ENCODE results near the gene CCDC177.

Gene CCDC177

DNA sequence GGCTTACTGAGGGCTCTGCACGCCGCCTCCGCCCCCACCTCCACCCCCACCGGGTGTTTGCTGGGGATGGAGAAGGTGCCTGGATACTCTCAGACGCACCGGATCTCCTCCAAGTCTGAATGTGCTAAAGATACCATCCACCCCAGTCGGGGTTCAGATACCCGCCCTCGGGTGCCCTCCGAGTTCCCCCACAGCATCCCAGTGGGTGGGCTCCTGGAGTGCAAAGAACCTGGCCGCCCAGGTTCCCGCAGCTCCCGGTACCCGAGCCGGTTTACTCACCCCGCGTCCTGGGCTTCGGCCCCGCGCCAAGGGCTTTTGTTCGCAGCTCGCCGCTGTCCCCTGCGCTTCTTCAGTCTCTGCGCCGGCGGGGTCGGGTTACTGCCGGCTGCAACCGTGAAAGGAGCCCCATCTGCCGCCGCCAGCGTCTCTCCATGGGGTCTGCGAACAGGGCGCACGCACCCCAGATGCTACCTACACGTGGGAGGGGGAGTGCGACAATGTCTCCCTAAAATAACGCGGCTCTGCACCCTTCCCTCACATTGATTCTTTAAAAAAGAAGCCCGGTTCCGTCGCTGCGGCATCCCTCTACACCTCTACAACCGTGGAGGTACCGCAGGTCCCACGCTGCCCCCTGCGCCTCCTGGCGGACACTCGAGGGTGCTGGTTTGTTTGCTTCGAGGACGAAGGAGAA lies at the start of gene CCDC177:
TSS of gene CCDC177 (minus strand) at position 609 of the 691 bp plus-strand sequence. CDS start 1,249 bp downstream, outside the sequence.
- DNase-seq, result no peak

DNA sequence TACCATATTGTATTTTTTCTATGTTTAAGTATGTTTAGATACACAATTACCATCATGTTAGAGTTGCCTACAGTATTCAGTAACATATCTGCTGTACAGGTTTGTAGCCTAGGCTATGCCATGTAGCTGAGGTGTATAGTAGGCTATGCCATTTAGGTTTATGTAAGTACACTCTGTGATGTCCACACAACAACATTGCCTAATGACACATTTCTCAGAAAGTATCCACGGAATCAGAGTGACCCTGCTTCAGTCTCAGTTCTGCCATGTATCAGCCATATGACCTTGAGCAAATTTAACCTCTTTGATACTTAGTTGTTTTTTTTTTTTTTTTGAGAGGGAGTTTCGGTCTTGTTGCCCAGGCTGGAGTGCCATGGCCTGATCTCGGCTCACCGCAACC lies 49.5 kb upstream of the CCDC177 start:
- no peak for DNase-seq

DNA sequence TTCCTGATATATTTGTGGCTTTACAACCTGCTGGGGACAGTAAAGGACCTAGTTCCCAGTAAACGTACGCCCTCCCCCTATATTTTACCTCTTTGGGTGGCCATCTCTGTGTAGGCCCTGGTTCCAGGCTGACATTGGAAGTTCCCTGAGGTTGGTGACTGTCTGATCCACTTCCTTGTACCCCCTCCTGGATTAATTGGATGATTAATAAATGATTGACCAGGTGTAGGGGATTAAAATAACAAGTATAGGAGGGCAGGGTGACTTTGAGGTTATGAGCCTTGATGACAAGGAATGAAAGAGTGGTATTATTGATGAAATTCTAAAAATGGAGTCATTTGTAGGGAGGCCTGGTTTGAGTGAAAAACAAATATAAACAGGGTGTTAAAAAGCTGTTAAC lies 46.3 kb upstream of the CCDC177 start:
- no peak for DNase-seq

DNA sequence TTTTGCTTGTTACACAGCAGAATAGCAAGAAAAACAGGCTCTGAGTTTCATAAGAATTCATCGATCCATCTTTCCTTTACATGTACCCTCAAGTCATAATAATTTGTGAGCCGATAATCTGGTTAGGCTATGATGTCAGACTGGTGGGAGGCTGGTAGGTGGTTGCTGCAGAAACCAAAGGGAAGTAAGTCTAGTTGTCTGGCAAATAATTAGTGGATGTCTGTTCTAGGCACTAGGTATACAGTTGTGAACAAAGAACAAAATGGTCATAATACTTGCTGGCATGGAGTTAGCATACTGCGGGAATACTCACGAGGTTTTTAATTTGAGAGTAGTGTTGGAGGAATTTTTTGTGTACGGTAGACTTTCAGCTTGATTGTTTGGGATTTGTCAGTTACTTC lies 45.5 kb upstream of the CCDC177 start:
- peak; percentile 33 to 54 for DNase-seq

DNA sequence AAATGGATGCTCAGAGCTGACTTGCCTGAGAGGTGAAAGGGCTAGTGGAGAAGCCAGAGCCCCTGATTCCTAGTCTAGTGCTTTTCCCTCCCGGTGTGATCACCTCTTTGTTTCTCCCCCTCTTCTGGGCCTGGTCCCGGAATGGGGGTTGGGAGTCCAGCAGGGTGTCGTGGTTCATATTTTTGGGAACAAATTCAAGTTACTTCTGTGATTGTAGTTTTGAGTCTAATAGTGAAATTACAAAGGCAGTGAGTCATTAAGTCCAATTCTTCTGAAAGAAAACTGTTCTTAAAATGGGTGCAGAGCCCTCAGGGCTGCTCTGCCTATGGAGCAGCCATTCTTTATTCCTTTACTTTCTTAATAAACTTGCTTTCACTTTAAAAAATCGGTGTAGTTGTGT lies 44.3 kb upstream of the CCDC177 start:
- DNase-seq, result no peak

- no peak for DNase-seq
These were observed 43.1 kb upstream of the CCDC177 start for GRCh38 chr14:69617796-69618195.

DNA sequence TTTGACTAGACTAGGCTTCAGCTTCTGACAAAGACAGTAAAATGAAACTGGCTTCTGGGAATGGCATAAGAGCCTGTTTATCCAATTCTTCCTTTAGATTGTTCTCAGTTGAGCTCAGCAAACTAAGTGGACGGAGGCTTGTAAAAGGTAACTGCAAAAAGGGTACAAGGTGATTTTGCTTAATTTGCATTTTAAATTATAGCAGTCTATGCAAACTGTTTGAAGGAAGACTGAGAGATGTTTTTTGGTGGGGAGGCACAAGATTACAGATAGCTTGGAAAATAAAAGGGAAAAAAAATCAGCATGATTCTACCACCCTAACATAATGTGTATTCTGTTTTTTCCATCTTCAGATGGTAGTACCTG lies 41.7 kb upstream of the CCDC177 start:
- DNase-seq, result no peak

DNA sequence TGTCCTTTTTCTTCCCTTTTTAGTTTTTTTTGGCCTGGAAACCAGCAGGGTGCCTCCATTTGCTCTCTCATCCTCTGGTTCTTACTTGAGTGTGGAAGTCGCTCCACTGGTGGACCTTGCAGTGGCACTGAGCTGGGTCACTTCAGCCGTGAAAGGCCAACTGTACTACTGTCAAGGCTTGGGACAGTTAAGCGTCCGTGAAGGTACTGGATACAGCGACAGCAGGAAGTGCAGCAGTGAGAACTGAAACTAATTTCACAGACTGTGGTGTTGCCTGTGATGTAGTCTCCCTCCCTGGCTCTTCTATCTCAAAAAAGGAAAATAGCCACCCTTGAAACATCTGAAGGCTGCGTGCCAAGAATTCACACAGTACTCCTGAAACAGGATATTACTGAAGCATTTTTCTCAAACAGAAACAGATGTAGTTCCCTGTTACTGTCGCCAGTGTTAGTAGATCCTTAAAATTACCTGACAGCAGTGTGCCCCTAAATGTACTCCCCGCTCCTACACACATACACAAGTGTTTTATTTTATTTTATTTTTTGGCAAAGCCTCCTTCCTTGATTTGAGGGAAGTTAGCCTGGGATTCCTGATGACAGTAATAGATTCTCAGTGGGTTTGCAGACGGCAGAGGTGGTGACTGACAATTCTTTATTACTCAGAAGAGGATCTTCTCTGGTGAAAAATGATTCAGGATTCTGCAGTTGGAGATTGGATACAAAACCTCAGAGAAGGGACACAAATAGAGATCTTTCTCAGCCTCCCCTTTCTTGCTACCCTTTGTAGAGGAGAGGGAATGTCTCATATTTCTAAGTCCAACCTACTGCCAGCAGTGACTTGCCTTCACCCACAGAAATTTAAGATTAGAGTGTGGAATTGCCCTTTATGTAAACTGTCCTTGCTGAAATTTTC lies 41.1 kb upstream of the CCDC177 start:
- peak; percentile 73 to 77 for DNase-seq

- no peak for DNase-seq
These were observed 40.4 kb upstream of the CCDC177 start for GRCh38 chr14:69615121-69615495.

DNA sequence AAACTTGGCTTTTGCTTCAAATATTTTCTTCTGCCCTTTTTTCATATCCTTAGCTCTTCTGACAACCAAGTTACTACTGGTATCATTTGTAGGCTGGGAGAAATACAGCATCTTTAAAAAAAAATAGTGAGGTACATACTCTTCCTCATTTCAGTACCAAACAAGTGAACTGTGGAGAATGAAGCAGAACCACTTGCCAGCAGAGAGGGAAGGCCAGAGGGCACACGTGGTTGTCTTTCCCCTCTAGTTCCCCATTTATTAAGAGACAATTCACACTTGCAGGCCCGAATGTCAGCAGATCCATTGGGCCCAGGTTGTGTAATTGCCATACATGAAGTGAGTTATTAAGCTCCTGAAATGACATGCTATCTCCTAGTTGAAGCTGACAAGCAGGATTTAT lies 39.9 kb upstream of the CCDC177 start:
- peak; percentile 88 to 93 for DNase-seq

DNA sequence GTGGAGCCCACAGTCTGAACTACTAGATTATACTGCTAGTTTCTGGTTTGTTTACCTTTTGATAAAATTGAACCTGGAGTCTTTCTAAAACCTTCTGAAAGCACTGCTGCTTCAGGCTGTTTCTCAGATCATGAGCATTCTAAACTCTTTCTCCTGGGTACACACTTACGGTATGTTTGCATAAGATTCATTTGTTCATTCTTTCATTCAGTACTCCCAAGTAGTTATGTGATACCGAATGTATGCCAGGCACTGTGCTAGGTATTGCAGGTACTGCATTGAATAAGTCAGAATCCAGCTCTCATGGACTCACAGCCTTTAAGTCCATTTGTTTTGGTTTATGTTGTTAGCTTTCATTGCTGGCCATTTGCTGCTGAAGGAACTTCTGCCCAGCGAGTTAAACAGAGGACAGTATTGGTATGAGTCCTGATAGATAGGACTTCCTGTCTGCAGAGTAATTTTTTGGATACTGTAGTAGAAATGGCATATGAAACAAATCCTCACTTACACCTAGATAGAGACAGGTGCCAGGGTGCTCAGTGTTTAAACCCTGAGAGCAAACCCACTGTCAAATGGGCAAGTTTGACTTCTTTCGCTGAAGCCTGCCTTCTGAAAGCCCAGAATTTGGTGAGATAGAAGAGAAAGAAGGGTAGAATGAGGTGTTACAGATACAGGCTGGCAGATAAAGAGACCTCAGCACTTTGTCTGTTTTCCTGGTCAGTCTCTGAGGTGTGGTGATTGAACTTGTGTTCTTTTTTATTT lies 38.8 kb upstream of the CCDC177 start:
- no peak for DNase-seq

DNA sequence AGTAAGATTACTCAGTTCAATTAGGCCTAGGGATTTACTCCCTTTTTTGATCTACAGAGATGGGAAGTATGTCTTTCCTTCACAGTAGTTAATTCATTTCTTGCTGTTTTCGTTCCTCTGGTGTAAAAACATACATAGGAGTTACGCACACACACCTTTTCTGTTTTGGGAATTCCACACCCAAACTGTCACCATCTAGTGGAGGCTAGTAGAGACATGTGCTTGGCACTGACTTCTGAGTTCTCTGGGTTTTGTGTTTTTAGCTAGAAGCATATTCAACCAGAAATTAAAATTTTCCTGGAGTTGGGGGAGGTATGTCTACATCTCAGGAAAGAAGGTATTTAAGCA lies 38.1 kb upstream of the CCDC177 start:
- DNase-seq, result no peak

- DNase-seq, result peak; percentile 34 to 54
These were observed 37.5 kb upstream of the CCDC177 start for GRCh38 chr14:69612014-69612782.

DNA sequence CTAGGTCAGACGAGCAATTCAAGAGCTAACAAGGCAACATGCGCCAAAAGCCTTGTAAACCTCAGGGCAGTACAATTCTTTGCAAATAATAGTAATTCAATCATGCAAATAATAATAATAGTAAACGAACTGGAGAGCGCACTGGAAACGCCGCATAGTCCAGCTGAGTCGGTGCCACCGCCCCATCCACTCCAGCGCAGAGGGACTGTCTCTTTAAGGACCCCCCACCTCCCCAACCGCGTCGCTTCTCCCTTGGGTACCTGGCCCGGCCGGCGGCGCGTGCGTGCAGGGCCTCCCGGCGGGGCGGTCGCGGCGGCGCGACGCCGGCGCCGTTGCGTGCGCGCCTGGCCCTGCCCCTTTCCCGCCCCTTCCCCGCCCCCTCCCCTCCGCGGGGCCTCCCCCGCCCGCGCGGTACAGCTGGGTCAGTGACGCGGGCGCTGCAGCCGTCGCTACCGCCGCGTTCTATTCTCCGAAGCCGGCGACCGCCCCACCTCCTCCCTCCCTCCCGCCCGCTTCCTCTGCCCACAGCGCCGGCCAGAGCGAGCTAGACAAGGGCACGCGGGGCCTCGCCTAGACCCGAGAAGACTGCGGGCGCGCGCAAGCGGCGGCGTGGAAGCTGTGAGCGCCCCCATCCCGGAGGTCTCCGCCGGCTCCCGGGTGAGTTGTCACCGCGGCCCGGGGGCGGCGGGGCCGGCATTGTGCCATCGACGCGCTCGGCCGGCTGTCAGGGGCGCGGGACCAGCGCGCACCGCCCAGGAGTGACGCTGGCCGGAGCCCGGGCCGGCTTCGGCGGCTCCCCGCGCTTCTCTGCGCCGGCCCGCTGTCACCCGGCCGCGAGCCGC lies 36.7 kb upstream of the CCDC177 start, which contains the start of gene SUSD6:
TSS of gene SUSD6 (plus strand) at position 425 of the 842 bp plus-strand sequence. CDS start 46,997 bp downstream, outside the sequence.
- DNase-seq, result peak; percentile 76 to 81

GRCh38 chr14:69610874-69611171 lies 36.2 kb upstream of the CCDC177 start:
- DNase-seq, result no peak

DNA sequence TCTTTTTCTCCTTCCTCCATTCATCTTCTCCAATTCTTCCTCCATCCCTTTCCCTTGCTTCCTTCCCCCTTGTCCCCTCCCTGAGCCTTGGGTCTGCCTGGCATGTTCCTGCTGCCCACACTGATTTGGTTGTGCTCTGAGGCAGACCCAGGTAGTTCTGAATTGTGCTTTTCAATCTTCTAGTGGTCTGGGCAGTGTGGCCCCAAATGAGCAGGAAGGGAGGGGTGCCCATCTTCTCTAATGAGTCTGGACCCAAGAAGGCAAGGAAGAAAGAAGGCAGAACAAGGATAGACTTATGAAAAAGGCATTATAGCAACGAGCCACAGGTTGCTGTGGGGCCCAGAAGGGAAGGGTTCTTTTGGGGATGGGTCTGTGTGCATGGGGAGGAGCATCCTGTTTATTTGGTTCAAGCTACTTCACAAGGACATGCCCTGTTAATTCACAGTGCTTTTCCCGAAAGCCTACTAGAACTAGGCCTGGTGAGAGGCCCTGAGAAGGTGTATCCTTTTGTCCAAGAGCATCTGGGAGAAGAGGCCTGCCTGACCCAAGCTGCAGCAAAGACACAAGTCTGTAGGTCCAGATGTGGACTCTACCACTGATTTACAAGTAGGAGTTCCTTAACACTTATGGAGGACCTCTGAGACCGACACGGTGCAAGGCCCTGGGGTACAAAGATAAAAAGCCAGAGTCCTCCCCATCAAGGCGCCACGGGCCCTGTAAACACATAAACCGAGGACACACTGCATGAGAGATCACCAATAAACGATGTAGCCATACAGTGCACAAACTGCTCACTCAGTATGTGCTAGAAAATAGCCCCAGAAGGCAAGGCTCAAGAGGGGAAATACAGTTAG lies 35.6 kb upstream of the CCDC177 start:
- no peak for DNase-seq

- DNase-seq, result peak; percentile 41 to 61
These were observed 31.9 kb upstream of the CCDC177 start for GRCh38 chr14:69606258-69607184.

DNA sequence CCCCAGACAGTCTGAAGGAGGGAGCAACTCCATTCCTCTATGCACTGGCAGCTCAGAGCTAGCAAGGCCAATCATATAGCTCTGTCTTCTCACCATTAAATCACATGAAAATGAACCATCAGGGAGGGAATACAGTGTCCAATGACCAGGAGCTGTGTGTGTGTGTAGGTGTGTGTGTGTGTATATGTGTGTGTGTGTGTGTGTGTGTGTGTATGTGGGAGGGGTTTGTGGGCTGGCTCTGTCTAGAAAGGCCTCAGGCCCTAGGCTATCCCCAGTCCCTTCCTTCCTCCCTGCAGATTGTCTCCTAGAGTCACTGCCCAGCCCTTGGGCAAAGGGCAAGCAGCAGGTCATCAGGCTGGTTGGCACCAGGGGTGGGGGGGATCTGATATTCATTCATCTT lies 31.1 kb upstream of the CCDC177 start:
- DNase-seq, result no peak

DNA sequence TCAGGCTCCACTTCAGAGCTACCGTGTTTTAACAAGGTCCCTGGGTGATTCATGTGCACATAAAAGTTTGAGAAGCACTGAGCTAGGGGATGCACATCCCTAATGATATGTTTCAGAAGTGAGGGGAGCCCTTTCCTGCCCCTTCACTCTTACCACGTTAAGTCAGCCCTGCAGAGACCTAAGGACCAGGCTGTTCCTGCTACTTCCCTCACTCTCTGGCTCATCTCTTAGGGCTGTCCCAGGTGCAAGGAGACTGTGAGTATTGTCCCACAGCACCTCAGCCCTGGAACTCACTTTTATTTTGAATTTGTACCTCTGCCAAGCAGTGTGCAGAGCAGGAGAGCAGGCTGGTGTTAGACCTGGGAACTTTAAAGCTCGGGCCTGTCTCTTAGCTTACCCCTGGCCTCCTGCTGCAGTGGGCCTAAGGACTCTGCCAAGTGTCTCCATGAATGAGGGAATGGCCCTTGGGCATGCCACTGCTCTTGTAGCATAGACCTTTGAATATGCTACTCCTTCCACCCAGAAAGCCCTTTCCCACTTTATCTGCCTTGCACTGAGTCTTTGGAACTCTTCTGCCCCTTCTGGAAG lies 25.7 kb upstream of the CCDC177 start:
- no peak for DNase-seq

All from AML-193 (cell line).